ENCODE results near the gene EFNB3. TPM values are rescaled to one million over a fixed set of nuclear protein-coding genes. Genes with fewer than 3 reads are reported as not detected.

EFNB3 gene
- total and polyA plus RNA-seq, 2 of the 8 experiments (the other 6 are each of a cell fraction or from before 2014, with no cell fraction given): 15.0 to 27.3 TPM

DNA sequence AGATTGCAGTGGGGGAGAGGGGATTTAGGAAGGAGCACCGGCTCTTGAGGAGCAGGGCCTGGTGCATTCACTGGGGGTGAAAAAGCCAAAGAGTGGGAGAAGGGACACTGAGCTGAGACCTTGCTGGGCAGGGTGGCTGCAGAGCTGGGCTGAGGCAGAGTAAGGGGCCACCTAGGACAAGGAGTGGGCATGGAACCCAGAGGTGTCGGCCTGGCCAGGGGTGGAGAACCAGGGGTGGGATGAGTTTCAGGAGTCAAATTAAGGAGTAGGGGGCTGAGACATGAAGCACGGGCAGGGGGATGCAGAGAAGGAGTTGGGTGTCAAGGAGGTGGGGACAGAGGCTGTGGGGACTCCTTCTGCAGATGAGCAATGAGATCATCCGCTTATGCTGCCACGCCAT lies 32.6 kb downstream of the EFNB3 start (continued):
- TF ChIP-seq, protein P1, sequence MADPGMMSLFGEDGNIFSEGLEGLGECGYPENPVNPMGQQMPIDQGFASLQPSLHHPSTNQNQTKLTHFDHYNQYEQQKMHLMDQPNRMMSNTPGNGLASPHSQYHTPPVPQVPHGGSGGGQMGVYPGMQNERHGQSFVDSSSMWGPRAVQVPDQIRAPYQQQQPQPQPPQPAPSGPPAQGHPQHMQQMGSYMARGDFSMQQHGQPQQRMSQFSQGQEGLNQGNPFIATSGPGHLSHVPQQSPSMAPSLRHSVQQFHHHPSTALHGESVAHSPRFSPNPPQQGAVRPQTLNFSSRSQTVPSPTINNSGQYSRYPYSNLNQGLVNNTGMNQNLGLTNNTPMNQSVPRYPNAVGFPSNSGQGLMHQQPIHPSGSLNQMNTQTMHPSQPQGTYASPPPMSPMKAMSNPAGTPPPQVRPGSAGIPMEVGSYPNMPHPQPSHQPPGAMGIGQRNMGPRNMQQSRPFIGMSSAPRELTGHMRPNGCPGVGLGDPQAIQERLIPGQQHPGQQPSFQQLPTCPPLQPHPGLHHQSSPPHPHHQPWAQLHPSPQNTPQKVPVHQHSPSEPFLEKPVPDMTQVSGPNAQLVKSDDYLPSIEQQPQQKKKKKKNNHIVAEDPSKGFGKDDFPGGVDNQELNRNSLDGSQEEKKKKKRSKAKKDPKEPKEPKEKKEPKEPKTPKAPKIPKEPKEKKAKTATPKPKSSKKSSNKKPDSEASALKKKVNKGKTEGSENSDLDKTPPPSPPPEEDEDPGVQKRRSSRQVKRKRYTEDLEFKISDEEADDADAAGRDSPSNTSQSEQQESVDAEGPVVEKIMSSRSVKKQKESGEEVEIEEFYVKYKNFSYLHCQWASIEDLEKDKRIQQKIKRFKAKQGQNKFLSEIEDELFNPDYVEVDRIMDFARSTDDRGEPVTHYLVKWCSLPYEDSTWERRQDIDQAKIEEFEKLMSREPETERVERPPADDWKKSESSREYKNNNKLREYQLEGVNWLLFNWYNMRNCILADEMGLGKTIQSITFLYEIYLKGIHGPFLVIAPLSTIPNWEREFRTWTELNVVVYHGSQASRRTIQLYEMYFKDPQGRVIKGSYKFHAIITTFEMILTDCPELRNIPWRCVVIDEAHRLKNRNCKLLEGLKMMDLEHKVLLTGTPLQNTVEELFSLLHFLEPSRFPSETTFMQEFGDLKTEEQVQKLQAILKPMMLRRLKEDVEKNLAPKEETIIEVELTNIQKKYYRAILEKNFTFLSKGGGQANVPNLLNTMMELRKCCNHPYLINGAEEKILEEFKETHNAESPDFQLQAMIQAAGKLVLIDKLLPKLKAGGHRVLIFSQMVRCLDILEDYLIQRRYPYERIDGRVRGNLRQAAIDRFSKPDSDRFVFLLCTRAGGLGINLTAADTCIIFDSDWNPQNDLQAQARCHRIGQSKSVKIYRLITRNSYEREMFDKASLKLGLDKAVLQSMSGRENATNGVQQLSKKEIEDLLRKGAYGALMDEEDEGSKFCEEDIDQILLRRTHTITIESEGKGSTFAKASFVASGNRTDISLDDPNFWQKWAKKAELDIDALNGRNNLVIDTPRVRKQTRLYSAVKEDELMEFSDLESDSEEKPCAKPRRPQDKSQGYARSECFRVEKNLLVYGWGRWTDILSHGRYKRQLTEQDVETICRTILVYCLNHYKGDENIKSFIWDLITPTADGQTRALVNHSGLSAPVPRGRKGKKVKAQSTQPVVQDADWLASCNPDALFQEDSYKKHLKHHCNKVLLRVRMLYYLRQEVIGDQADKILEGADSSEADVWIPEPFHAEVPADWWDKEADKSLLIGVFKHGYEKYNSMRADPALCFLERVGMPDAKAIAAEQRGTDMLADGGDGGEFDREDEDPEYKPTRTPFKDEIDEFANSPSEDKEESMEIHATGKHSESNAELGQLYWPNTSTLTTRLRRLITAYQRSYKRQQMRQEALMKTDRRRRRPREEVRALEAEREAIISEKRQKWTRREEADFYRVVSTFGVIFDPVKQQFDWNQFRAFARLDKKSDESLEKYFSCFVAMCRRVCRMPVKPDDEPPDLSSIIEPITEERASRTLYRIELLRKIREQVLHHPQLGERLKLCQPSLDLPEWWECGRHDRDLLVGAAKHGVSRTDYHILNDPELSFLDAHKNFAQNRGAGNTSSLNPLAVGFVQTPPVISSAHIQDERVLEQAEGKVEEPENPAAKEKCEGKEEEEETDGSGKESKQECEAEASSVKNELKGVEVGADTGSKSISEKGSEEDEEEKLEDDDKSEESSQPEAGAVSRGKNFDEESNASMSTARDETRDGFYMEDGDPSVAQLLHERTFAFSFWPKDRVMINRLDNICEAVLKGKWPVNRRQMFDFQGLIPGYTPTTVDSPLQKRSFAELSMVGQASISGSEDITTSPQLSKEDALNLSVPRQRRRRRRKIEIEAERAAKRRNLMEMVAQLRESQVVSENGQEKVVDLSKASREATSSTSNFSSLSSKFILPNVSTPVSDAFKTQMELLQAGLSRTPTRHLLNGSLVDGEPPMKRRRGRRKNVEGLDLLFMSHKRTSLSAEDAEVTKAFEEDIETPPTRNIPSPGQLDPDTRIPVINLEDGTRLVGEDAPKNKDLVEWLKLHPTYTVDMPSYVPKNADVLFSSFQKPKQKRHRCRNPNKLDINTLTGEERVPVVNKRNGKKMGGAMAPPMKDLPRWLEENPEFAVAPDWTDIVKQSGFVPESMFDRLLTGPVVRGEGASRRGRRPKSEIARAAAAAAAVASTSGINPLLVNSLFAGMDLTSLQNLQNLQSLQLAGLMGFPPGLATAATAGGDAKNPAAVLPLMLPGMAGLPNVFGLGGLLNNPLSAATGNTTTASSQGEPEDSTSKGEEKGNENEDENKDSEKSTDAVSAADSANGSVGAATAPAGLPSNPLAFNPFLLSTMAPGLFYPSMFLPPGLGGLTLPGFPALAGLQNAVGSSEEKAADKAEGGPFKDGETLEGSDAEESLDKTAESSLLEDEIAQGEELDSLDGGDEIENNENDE (IDR thresholded peaks at IDR 0.05; ENCODE audit: insufficient replicate concordance, low read length): no peak
- TF ChIP-seq EGR1 (IDR thresholded peaks at IDR 0.05; ENCODE audit: borderline replicate concordance, low read depth, low read length) (no peak), PHF8 (conservative IDR thresholded peaks at IDR 0.05; ENCODE audit: low read depth, low read length) (no peak), ZNF274 (IDR thresholded peaks at IDR 0.05; ENCODE audit: borderline replicate concordance, extremely low read depth, low read length) (no peak)

Measured in H1 (cell line).